Mesothelial cell of epicardium (in vitro differentiated cells): Measurements from ENCODE around the gene CEP20. TPM values are rescaled to one million over a fixed set of nuclear protein-coding genes. Genes with fewer than 3 reads are reported as not detected.
"Not testable (repeated sequence)": the region's sequence is repeated elsewhere in the genome, so short reads cannot be mapped to it uniquely, and the experiment has no call there.

Experiments
- DNase-seq, 2 experiments: peaks; one replicate each; pipeline ENCODE4 v3.0.0; 2021; ENCODE audit warnings: low spot score in 2 of 2; ENCODE audit not compliant: unreplicated experiment in 2 of 2
- H3K27ac Mint-ChIP-seq: 2 replicates; pipeline ENCODE4 v1.8.0; 2021; ENCODE audit warnings: mixed read lengths
- H3K27me3 Mint-ChIP-seq: 2 replicates; pipeline ENCODE4 v1.8.0; 2021; ENCODE audit warnings: low read depth, mixed read lengths
- H3K36me3 Mint-ChIP-seq: 2 replicates; pipeline ENCODE4 v1.8.0; 2021; ENCODE audit warnings: mixed read lengths
- H3K4me1 Mint-ChIP-seq: 2 replicates; pipeline ENCODE4 v1.8.0; 2021; ENCODE audit warnings: mixed read lengths
- H3K4me3 Mint-ChIP-seq: 2 replicates; pipeline ENCODE4 v1.8.0; 2021; ENCODE audit warnings: mild to moderate bottlenecking, moderate library complexity, mixed read lengths
- H3K9me3 Mint-ChIP-seq: 2 replicates; pipeline ENCODE4 v1.8.0; 2021; ENCODE audit warnings: mixed read lengths
- total RNA-seq: library from RNA; stranded (reverse); gene quantifications from 3 replicates; pipeline ENCODE4 v1.2.1, GENCODE V29; 2021
- TF ChIP-seq, protein P1 (sequence below): fragments of 200-600 bp; sonication (generic); IDR thresholded peaks from one replicate; pipeline ENCODE4 v1.5.0; 2021; ENCODE audit warnings: antibody characterized with exemption; ENCODE audit not compliant: unreplicated experiment

CEP20 gene
- total RNA-seq, 1 donor from 2014 or later: 23.3 TPM

GRCh38 chr16:15928261-15929104 lies 40.1 kb upstream of the CEP20 start:
- peaks cover 4% of the 10 kb centered on the region for H3K9me3 Mint-ChIP-seq
- H3K27ac Mint-ChIP-seq: no peak overlapping the region
- H3K27me3 Mint-ChIP-seq: no peaks in the 10 kb centered on the region
- H3K4me1 Mint-ChIP-seq: no peaks in the 10 kb centered on the region
- H3K4me3 Mint-ChIP-seq: no peak overlapping the region
- H3K36me3 Mint-ChIP-seq: peaks cover 2% of the 10 kb centered on the region
- TF ChIP-seq, protein P1, sequence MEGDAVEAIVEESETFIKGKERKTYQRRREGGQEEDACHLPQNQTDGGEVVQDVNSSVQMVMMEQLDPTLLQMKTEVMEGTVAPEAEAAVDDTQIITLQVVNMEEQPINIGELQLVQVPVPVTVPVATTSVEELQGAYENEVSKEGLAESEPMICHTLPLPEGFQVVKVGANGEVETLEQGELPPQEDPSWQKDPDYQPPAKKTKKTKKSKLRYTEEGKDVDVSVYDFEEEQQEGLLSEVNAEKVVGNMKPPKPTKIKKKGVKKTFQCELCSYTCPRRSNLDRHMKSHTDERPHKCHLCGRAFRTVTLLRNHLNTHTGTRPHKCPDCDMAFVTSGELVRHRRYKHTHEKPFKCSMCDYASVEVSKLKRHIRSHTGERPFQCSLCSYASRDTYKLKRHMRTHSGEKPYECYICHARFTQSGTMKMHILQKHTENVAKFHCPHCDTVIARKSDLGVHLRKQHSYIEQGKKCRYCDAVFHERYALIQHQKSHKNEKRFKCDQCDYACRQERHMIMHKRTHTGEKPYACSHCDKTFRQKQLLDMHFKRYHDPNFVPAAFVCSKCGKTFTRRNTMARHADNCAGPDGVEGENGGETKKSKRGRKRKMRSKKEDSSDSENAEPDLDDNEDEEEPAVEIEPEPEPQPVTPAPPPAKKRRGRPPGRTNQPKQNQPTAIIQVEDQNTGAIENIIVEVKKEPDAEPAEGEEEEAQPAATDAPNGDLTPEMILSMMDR: no peak
- no peak for DNase-seq

DNA sequence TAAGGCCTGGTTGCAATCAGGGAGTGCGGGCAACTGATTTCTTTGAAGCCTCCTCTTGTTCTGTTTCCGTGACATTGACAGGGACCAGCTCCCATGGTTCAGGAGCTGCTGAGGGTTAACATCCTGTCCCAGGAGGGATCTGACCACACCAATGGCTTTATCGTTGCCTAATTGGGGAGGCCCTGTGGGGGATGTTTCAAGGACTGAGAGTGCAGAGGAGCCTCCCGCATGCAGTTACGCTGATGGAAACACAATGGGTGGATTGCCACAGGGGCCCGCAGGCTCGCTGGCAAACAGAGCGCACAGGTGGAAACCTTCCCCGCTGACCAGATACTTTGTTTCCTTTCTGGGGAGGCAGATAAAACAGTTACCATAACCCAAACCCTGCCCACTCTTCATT lies 37.2 kb upstream of the CEP20 start:
- Mint-ChIP-seq H3K27ac (no peak overlapping the region), H3K9me3 (no peaks in the 10 kb centered on the region), H3K4me3 (no peak overlapping the region), H3K27me3 (no peaks in the 10 kb centered on the region), H3K36me3 (no peaks in the 10 kb centered on the region), H3K4me1 (no peaks in the 10 kb centered on the region)
- no peak for DNase-seq
- TF ChIP-seq, protein P1: no peak

DNA sequence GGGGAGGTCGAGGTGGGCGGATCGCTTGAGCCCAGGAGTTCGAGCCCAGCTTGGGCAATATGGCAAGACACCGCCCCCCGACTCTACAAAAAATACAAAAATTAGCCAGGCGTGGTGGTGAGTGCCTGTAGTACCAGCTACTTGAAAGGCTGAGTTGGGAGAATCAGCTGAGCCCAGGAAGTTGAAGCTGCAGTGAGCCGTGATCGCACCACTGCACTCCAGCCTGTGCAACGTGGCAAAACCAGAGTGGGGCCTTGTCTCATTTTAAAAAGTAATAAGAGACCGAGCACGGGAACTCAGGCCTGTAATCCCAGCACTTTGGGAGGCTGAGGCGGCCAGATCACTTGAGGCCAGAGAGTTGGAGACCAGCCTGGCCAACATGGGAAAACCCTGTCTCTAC lies 36.6 kb upstream of the CEP20 start:
- Mint-ChIP-seq H3K36me3 (no peaks in the 10 kb centered on the region), H3K9me3 (no peaks in the 10 kb centered on the region), H3K27ac (no peak overlapping the region), H3K4me1 (no peaks in the 10 kb centered on the region), H3K4me3 (no peak overlapping the region), H3K27me3 (no peaks in the 10 kb centered on the region)
- no peak for DNase-seq
- TF ChIP-seq, protein P1: no peak

GRCh38 chr16:15919331-15919730 lies 30.9 kb upstream of the CEP20 start:
- H3K9me3 Mint-ChIP-seq: peaks cover 7% of the 10 kb centered on the region
- TF ChIP-seq, protein P1: no peak

GRCh38 chr16:15918314-15918713 lies 29.9 kb upstream of the CEP20 start:
- not testable (repeated sequence) for DNase-seq, H3K36me3 Mint-ChIP-seq, H3K4me3 Mint-ChIP-seq, H3K27ac Mint-ChIP-seq, H3K9me3 Mint-ChIP-seq, H3K4me1 Mint-ChIP-seq, H3K27me3 Mint-ChIP-seq

More at GRCh38 chr16:15919331-15919730, 30.9 kb upstream of the CEP20 start:
- Mint-ChIP-seq H3K36me3 (no peaks in the 10 kb centered on the region), H3K4me1 (no peaks in the 10 kb centered on the region), H3K4me3 (no peak overlapping the region), H3K27me3 (no peaks in the 10 kb centered on the region), H3K27ac (no peak overlapping the region)
- DNase-seq: no peak

DNA sequence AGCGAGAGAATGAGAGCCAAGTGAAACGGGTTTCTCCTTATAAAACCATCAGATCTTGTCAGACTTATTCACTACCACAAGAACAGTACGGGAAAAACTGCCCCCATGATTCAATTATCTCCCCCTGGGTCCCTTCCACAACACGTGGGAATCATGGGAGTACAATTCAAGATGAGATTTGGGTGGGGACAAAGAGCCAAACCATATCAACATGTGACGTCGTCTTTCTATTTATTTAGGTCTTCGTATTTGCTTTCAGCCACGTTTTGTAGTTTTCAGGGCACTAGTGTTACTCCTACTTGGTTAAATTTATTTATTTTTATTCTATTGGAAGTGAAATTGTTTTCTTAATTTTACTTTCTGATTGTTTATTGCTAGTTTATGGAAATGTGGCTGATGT lies 27.9 kb upstream of the CEP20 start:
- H3K36me3 Mint-ChIP-seq: no peaks in the 10 kb centered on the region
- H3K4me1 Mint-ChIP-seq: no peaks in the 10 kb centered on the region
- H3K27me3 Mint-ChIP-seq: no peaks in the 10 kb centered on the region
- no peak overlapping the region for H3K4me3 Mint-ChIP-seq
- no peak for DNase-seq
- H3K27ac Mint-ChIP-seq: no peak overlapping the region
- TF ChIP-seq, protein P1: no peak
- H3K9me3 Mint-ChIP-seq: peaks cover 7% of the 10 kb centered on the region
